KOPT-K1 (cell line): ENCODE data around the gene RASA3.
"Not testable (repeated sequence)": the region's sequence is repeated elsewhere in the genome, so short reads cannot be mapped to it uniquely, and the experiment has no call there.

ENCODE experiments used
- H3K27ac ChIP-seq: fragments of 200-600 bp; sonication (generic); 2 replicates; pipeline ENCODE4 v1.5.1; 2016; ENCODE audit warnings: antibody characterized with exemption, mild to moderate bottlenecking, low read depth, low read length; ENCODE audit not compliant: poor library complexity, severe bottlenecking
- H3K36me3 ChIP-seq: fragments of 200-600 bp; sonication (generic); 2 replicates; pipeline ENCODE4 v1.5.1; 2017; ENCODE audit warnings: antibody characterized with exemption, mild to moderate bottlenecking, low read length, moderate library complexity; ENCODE audit not compliant: insufficient read depth
- H3K9me3 ChIP-seq: fragments of 200-600 bp; sonication (generic); 2 replicates; pipeline ENCODE4 v1.5.1; 2017; ENCODE audit warnings: antibody characterized with exemption, low read length, mild to moderate bottlenecking; ENCODE audit not compliant: insufficient read depth, poor library complexity, severe bottlenecking

RASA3 gene

GRCh38 chr13:114128348-114128623 lies 4.1 kb downstream of the RASA3 start:
- peaks cover 6% of the 10 kb centered on the region for H3K9me3 ChIP-seq
- peak overlapping the region; percentile 78 for H3K27ac ChIP-seq
- no peaks in the 10 kb centered on the region for H3K36me3 ChIP-seq

- Histone ChIP-seq H3K27ac (peak overlapping the region; percentile 78), H3K36me3 (no peaks in the 10 kb centered on the region), H3K9me3 (peaks cover 6% of the 10 kb centered on the region)
Measured at GRCh38 chr13:114127473-114128347, 4.7 kb downstream of the RASA3 start.

- peaks cover 6% of the 10 kb centered on the region for H3K9me3 ChIP-seq
- no peaks in the 10 kb centered on the region for H3K36me3 ChIP-seq
- H3K27ac ChIP-seq = peak overlapping the region; percentile 78
Measured at GRCh38 chr13:114126789-114127472, 5.5 kb downstream of the RASA3 start.

DNA sequence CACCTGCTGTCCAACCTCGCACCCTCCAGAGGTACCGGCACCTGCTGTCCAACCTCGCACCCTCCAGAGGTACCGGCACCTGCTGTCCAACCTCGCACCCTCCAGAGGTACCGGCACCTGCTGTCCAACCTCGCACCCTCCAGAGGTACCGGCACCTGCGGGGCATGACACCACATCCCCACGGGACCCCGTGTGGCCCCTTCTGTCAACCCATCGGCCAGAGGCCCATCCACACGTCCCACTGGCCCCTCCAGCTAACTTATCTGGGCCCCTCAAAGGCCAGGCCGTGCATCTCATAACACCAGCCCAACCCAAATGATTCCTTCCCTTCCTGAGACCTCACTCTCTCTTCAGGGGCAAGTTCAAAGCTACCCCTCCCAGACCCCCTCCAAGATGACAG lies 6.3 kb downstream of the RASA3 start:
- H3K9me3 ChIP-seq, H3K36me3 ChIP-seq, H3K27ac ChIP-seq: not testable (repeated sequence)

DNA sequence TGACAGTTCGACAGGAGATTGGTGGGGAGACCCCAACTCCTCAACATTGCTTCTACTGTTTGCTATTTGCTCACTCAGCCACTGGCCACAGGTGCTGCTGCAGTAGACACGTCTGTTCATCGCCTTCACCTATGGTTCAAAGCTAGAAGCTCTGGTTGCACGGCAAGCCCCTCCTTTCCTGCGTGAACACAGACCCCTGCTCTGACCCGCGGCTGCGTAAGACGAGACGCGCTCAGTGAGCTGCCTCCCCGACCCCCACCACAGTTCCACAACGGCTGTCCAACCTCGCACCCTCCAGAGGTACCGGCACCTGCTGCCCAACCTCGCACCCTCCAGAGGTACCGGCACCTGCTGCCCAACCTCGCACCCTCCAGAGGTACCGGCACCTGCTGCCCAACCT lies 6.8 kb downstream of the RASA3 start:
- H3K27ac ChIP-seq = peak overlapping the region; percentile 33
- H3K36me3 ChIP-seq = no peaks in the 10 kb centered on the region
- H3K9me3 ChIP-seq = peaks cover 6% of the 10 kb centered on the region

DNA sequence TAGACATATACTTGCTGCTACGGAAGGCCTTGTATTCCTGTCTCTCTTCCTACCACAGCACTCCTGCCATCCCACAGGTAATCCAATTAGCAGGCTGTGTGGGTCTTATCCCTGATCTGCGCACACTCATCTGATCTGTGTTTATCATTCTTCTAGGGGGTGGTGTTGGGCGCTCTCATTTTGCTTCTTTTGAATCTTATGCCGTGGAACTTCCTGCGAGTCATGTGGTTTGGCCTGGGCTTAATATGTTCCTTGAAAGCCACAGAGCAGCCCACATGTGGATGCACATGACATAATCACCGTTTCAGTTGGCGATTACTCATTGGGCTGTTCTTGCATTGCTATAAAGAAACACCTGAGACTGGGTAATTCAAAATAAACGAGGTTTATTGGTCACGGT lies 7.5 kb downstream of the RASA3 start:
- Histone ChIP-seq H3K27ac (peak overlapping the region; percentile 33), H3K36me3 (no peaks in the 10 kb centered on the region), H3K9me3 (peaks cover 6% of the 10 kb centered on the region)

DNA sequence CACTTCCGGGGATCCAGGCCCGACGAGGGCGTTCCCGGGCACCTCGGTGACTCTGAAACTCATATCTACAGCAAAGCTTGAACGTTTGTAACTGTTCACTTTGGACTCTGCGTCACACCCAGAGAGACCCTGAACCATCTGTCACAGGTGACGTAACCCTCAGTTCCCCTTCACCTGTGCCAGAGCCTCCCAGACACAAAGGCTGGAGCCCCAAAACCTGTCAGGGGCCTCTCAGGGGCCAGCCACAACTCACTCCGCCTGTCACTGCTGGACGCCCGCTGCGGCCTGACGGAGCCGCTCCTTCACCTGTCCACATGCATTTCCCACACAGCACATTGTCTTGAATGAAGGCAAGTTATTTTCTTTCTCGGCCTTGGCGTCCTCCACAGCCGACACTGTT lies 8.0 kb downstream of the RASA3 start:
- Histone ChIP-seq H3K36me3 (no peaks in the 10 kb centered on the region), H3K27ac (peak overlapping the region; percentile 33), H3K9me3 (peaks cover 6% of the 10 kb centered on the region)

GRCh38 chr13:114123876-114124275 lies 8.5 kb downstream of the RASA3 start:
- Histone ChIP-seq H3K9me3 (peaks cover 6% of the 10 kb centered on the region), H3K27ac (no peak overlapping the region), H3K36me3 (no peaks in the 10 kb centered on the region)

DNA sequence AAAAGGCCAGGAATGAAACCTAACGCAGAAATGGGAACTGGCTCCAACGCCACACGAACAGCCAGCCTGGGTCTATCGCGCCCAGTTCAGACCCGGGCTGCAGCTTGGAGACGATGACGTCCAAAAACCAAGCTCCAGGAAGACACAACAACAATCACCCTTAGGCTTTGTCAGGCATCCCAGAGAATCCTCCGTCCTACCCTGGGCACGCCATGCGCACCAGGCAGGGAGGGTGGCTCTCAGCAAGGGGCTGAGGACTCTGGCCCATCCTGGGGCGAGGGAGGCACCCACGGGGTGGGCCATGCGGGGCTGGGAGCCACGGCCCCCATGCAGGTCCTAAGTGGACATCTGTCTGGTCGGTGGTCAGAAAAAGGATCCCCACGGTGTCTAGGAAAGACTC lies 9.0 kb downstream of the RASA3 start:
- H3K9me3 ChIP-seq = peaks cover 6% of the 10 kb centered on the region
- peak overlapping the region; percentile 34 for H3K27ac ChIP-seq

DNA sequence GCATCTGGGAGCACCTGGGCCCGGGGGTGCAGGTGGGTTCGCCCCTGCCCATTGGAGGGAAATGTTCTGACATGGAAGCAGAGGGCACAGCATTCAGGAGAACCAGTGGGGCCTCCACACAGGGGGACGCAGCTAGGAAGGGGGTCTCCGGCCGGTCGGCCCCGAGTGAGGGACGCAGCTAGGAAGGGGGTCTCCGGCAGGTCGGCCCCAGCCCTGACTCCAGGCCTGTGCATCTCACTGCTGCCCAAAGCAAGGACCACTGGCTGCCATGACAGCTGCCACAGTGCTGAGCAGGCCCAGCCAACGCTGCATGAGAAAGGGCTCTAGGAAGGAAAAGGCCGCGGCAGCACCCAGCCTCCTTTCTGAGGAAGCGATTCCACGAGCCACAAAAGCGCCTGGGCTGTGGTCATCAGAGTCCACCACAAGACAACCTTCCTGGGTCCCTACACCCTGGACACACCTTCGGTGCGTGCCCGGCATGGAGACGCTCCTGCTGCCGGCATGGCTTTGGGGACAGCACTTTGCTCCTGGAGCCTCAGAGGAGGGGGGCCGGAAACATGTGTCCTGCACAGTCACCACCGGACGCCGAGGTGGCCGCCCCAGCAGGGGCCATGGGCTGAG lies 9.7 kb downstream of the RASA3 start:
- Histone ChIP-seq H3K36me3 (no peaks in the 10 kb centered on the region), H3K27ac (peak overlapping the region; percentile 34), H3K9me3 (peaks cover 6% of the 10 kb centered on the region)

More for the DNA sequence above, 9.0 kb downstream of the RASA3 start:
- no peaks in the 10 kb centered on the region for H3K36me3 ChIP-seq

- Histone ChIP-seq H3K36me3 (no peaks in the 10 kb centered on the region), H3K27ac (peak overlapping the region; percentile 34), H3K9me3 (peaks cover 6% of the 10 kb centered on the region)
Measured at GRCh38 chr13:114122127-114122511, 10.3 kb downstream of the RASA3 start.

GRCh38 chr13:114121496-114122126 lies 10.8 kb downstream of the RASA3 start:
- peaks cover 6% of the 10 kb centered on the region for H3K9me3 ChIP-seq
- H3K27ac ChIP-seq = peak overlapping the region; percentile 12
- H3K36me3 ChIP-seq = no peaks in the 10 kb centered on the region

DNA sequence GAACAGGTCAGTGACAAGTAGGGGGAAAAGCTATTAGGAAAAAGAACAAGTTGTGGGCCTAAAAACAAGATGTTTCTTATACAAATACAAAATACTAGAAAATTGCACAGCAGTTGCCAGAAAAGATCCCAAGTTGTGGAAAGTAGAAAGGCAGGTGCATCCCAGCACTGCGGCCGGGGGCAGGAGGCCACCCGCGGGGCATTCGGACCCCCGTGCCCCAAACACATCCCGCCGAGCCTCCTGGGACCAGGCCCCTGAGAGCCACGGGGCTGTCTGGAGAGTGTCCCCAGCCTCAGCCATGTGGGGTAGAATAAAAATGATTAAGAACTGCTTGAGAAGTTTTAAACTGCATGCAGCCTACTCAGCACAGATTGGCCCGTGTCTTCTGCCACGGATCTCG lies 11.4 kb downstream of the RASA3 start:
- peaks cover 6% of the 10 kb centered on the region for H3K9me3 ChIP-seq
- peak overlapping the region; percentile 12 for H3K27ac ChIP-seq
- no peaks in the 10 kb centered on the region for H3K36me3 ChIP-seq

GRCh38 chr13:114120591-114121011 lies 11.8 kb downstream of the RASA3 start:
- Histone ChIP-seq H3K27ac (peak overlapping the region; percentile 12), H3K9me3 (peaks cover 5% of the 10 kb centered on the region), H3K36me3 (no peaks in the 10 kb centered on the region)

DNA sequence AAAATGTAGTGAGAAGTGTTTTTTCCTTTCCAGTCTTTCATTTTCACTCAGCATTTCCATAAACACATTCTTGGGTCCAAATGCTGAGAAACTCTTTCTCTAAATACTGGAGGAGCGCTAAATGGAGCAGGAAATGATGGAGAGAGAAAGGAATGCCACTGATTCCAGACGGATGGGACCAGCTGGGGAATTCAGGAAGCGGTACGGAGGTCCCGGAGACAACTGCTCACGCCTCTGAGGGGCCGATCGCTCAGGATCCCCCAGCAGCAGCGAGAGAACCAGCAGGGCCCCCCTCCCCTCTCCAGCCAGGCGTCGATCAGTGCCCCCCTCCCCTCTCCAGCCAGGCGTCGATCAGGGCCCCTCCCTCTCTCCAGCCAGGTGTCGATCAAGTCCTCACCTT lies 13.2 kb downstream of the RASA3 start:
- Histone ChIP-seq H3K9me3 (no peaks in the 10 kb centered on the region), H3K27ac (peak overlapping the region; percentile 33), H3K36me3 (0 out of 2 replicates have a peak, but pooled peaks cover 4% of the 10 kb centered on the region)
